NCI-H526 treated with DMSO at 0.1 percent for 48 hours (cell line): ENCODE measurements around the gene YPEL2.

ENCODE experiments used
- DNase-seq: peaks from one replicate; lab custom pipeline; 2025; lab: John Stamatoyannopoulos, UW

The YPEL2 gene

GRCh38 chr17:59432657-59433056, 101.2 kb downstream of the YPEL2 start:
- no peak for DNase-seq

- no peak for DNase-seq
These were observed 102.1 kb downstream of the YPEL2 start for GRCh38 chr17:59433586-59433985.

- DNase-seq = no peak
These were observed 103.0 kb downstream of the YPEL2 start for GRCh38 chr17:59434429-59434828.

- DNase-seq = no peak
These were observed 103.8 kb downstream of the YPEL2 start for GRCh38 chr17:59435238-59435637.

GRCh38 chr17:59436900-59437299, 105.4 kb downstream of the YPEL2 start:
- no peak for DNase-seq

GRCh38 chr17:59437791-59438281, 106.4 kb downstream of the YPEL2 start:
- no peak for DNase-seq

GRCh38 chr17:59439262-59439661, 107.8 kb downstream of the YPEL2 start:
- no peak for DNase-seq

GRCh38 chr17:59439741-59440211, 108.3 kb downstream of the YPEL2 start:
- DNase-seq = no peak

- peak; percentile 94 for DNase-seq
These were observed 109.5 kb downstream of the YPEL2 start for GRCh38 chr17:59440757-59441463.

- DNase-seq = no peak
These were observed 110.1 kb downstream of the YPEL2 start for GRCh38 chr17:59441464-59442096.

- no peak for DNase-seq
These were observed 111.7 kb downstream of the YPEL2 start for GRCh38 chr17:59443106-59443505.
